ENCODE data around the gene RRM2. TPM values are rescaled to one million over a fixed set of nuclear protein-coding genes. Genes with fewer than 3 reads are reported as not detected.

RRM2 gene
- total and polyA plus RNA-seq, 9 donors, result 12.2 to 66.2 (median 39.9) TPM

- no peak for DNase-seq
- no peaks in the 10 kb centered on the region for H3K27me3 ChIP-seq (ENCODE audit: control insufficient read depth, insufficient read depth, low read length)
- WGBS (ENCODE audit: insufficient coverage), result 47% methylated on average over 12 of the region's 18 CpGs
- no peak overlapping the region for H3K4me3 ChIP-seq (ENCODE audit: low read length)
- H3K9me3 ChIP-seq (replicated peaks; ENCODE audit: control insufficient read depth, low read depth, low read length), result no peaks in the 10 kb centered on the region
- no peak overlapping the region for H3K27ac ChIP-seq (ENCODE audit: low read length)
- peaks cover 5% of the 10 kb centered on the region for H3K36me3 ChIP-seq (ENCODE audit: control insufficient read depth, insufficient read depth, low read length)
- peaks cover 31% of the 10 kb centered on the region for H3K4me1 ChIP-seq (ENCODE audit: control insufficient read depth, insufficient read depth, low read length)
These were observed 40.3 kb downstream of the RRM2 start for GRCh38 chr2:10162586-10163497.

DNA sequence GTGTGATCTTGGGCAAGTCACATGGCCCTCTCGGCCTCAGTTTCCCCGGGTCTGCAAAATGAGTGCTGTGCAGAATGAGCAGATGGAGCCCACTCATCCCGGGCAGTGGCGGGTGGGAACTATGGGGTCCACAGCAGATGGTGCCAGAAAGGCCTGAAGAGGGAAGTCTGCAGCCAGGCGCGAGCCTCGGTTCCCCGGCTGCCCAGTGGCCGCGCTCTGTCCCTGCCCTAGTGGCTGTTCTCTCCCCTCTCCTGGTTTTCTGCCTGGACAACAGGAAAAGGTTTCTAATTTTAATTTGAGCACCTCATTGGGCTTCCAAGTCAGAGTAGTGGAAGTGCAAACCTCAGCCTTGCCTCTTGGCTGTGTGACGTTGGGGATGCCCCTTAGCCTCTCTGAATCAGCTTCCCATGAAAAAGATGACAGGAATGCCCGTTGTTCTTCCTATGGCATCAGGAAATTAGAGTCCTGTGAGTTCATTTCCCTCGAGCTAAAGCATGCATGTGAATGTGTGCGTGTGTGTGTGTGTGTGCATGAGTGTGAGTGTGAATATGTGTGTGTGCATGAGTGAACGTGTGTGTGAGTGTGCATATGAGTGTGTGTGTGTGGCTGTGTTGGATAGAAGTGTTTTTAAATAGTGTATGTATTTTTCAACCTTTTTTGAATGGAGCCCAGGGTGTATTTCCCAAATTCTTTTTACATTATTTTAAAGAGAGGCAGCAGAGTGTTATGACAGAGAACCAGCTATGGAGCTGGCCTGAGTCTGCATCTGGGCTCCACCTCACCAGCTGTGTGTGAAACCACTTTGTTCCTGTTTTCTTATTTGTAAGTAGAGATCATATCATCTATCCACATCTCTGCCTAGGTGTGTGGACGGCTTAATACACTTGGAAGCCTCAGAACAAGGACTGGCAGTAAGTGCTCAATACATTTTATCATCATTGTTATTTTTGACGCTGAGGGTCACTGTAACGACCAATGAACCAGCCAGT lies 41.3 kb downstream of the RRM2 start:
- no peaks in the 10 kb centered on the region for H3K9me3 ChIP-seq (replicated peaks; ENCODE audit: control insufficient read depth, low read depth, low read length)
- 88% methylated on average over 17 of the region's 18 CpGs for WGBS (ENCODE audit: insufficient coverage)
- DNase-seq, result no peak
- H3K4me3 ChIP-seq (ENCODE audit: low read length), result no peak overlapping the region
- peaks cover 35% of the 10 kb centered on the region for H3K4me1 ChIP-seq (ENCODE audit: control insufficient read depth, insufficient read depth, low read length)
- H3K27ac ChIP-seq (ENCODE audit: low read length), result no peak overlapping the region
- no peaks in the 10 kb centered on the region for H3K27me3 ChIP-seq (ENCODE audit: control insufficient read depth, insufficient read depth, low read length)
- no peaks in the 10 kb centered on the region for H3K36me3 ChIP-seq (ENCODE audit: control insufficient read depth, insufficient read depth, low read length)

- no peaks in the 10 kb centered on the region for H3K27me3 ChIP-seq (ENCODE audit: control insufficient read depth, insufficient read depth, low read length)
- peaks cover 32% of the 10 kb centered on the region for H3K4me1 ChIP-seq (ENCODE audit: control insufficient read depth, insufficient read depth, low read length)
- H3K4me3 ChIP-seq (ENCODE audit: low read length), result no peak overlapping the region
- no peaks in the 10 kb centered on the region for H3K9me3 ChIP-seq (replicated peaks; ENCODE audit: control insufficient read depth, low read depth, low read length)
- DNase-seq, result no peak
- H3K36me3 ChIP-seq (ENCODE audit: control insufficient read depth, insufficient read depth, low read length), result no peaks in the 10 kb centered on the region
- WGBS (ENCODE audit: insufficient coverage), result 81% methylated on average over 7 of the region's 8 CpGs
- no peak overlapping the region for H3K27ac ChIP-seq (ENCODE audit: low read length)
These were observed 42.1 kb downstream of the RRM2 start for GRCh38 chr2:10164601-10165000.

GRCh38 chr2:10165282-10165681 lies 42.7 kb downstream of the RRM2 start:
- Histone ChIP-seq H3K27me3 (ENCODE audit: control insufficient read depth, insufficient read depth, low read length) (no peaks in the 10 kb centered on the region), H3K4me1 (ENCODE audit: control insufficient read depth, insufficient read depth, low read length) (peaks cover 30% of the 10 kb centered on the region), H3K27ac (ENCODE audit: low read length) (no peak overlapping the region), H3K4me3 (ENCODE audit: low read length) (no peak overlapping the region), H3K36me3 (ENCODE audit: control insufficient read depth, insufficient read depth, low read length) (no peaks in the 10 kb centered on the region), H3K9me3 (replicated peaks; ENCODE audit: control insufficient read depth, low read depth, low read length) (no peaks in the 10 kb centered on the region)
- 91% methylated on average over 10 of the region's 11 CpGs for WGBS (ENCODE audit: insufficient coverage)
- no peak for DNase-seq

DNA sequence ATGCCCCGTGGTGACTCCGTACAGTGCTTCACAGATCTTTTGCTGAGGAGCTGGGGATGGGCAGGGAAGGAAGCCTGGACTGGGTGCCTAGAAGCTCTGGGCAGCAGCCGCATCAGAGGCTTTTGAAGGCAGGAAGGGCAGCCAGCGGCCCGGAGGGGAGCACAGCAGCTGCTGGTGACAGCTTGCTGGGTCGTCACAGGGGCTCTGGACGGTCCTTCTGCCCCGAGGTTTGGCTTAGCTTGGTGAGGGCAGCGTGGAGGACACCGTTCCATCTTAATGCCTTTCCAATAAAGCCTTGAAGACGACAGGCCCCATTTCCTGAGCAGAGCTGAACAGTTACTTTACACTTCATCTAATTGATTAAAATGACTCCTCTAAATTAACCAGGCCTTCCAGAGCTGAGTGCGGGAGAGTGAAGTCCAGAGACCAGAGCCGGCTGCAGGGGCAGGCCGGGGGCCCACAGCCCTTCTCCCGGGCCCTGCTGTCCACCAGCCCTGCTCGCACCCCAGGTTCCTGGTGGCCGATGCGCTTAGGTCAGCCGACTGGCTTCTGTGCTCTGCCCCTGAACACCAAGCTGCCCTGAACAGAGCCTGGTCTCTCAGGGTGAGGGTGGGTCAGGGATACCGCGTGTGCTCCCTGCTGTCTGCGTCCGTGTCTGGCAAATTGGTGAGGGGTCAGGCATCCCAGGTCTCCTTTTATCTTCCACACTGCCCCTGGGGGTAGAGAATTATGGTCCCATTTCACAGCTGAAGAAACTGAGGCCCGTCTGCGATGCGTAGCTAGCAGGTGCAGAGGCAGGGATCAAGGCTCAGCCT lies 43.5 kb downstream of the RRM2 start:
- no peaks in the 10 kb centered on the region for H3K36me3 ChIP-seq (ENCODE audit: control insufficient read depth, insufficient read depth, low read length)
- DNase-seq, result no peak
- 81% methylated on average over 20 of the region's 26 CpGs for WGBS (ENCODE audit: insufficient coverage)
- H3K27ac ChIP-seq (ENCODE audit: low read length), result no peak overlapping the region
- peaks cover 30% of the 10 kb centered on the region for H3K4me1 ChIP-seq (ENCODE audit: control insufficient read depth, insufficient read depth, low read length)
- H3K9me3 ChIP-seq (replicated peaks; ENCODE audit: control insufficient read depth, low read depth, low read length), result no peaks in the 10 kb centered on the region
- no peak overlapping the region for H3K4me3 ChIP-seq (ENCODE audit: low read length)
- H3K27me3 ChIP-seq (ENCODE audit: control insufficient read depth, insufficient read depth, low read length), result no peaks in the 10 kb centered on the region

- Histone ChIP-seq H3K4me1 (ENCODE audit: control insufficient read depth, insufficient read depth, low read length) (peaks cover 30% of the 10 kb centered on the region), H3K4me3 (ENCODE audit: low read length) (no peak overlapping the region), H3K27me3 (ENCODE audit: control insufficient read depth, insufficient read depth, low read length) (no peaks in the 10 kb centered on the region), H3K36me3 (ENCODE audit: control insufficient read depth, insufficient read depth, low read length) (no peaks in the 10 kb centered on the region), H3K9me3 (replicated peaks; ENCODE audit: control insufficient read depth, low read depth, low read length) (no peaks in the 10 kb centered on the region), H3K27ac (ENCODE audit: low read length) (no peak overlapping the region)
- DNase-seq, result no peak
- 82% methylated on average over 14 of the region's 18 CpGs for WGBS (ENCODE audit: insufficient coverage)
These were observed 44.2 kb downstream of the RRM2 start for GRCh38 chr2:10166676-10167292.

GRCh38 chr2:10167316-10167715 lies 44.8 kb downstream of the RRM2 start:
- no peaks in the 10 kb centered on the region for H3K27me3 ChIP-seq (ENCODE audit: control insufficient read depth, insufficient read depth, low read length)
- peaks cover 30% of the 10 kb centered on the region for H3K4me1 ChIP-seq (ENCODE audit: control insufficient read depth, insufficient read depth, low read length)
- 87% methylated on average over 6 of the region's 11 CpGs for WGBS (ENCODE audit: insufficient coverage)
- no peaks in the 10 kb centered on the region for H3K36me3 ChIP-seq (ENCODE audit: control insufficient read depth, insufficient read depth, low read length)
- H3K27ac ChIP-seq (ENCODE audit: low read length), result no peak overlapping the region
- no peak for DNase-seq
- H3K9me3 ChIP-seq (replicated peaks; ENCODE audit: control insufficient read depth, low read depth, low read length), result no peaks in the 10 kb centered on the region
- no peak overlapping the region for H3K4me3 ChIP-seq (ENCODE audit: low read length)

DNA sequence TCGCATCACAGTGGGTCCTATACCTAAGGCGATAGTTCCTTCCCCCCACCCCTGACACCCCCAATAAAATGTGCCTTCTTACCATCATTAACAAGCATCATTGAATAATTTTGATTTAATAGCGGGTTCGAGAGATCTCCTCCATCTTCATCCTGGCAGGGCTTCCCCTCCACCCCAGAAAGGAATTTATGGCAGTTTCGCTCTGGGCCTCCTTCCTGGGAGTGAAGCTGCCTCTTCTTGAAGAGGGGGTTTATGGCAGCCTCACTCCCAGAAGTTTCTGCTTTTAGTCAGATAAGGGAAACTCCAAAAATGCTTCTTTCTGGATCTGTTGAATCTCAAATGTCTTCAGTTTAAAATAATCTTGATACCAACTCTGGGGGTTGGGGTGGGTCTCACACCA lies 45.7 kb downstream of the RRM2 start:
- Histone ChIP-seq H3K4me3 (ENCODE audit: low read length) (no peak overlapping the region), H3K9me3 (replicated peaks; ENCODE audit: control insufficient read depth, low read depth, low read length) (no peaks in the 10 kb centered on the region), H3K27ac (ENCODE audit: low read length) (no peak overlapping the region), H3K36me3 (ENCODE audit: control insufficient read depth, insufficient read depth, low read length) (no peaks in the 10 kb centered on the region), H3K4me1 (ENCODE audit: control insufficient read depth, insufficient read depth, low read length) (peaks cover 28% of the 10 kb centered on the region), H3K27me3 (ENCODE audit: control insufficient read depth, insufficient read depth, low read length) (no peaks in the 10 kb centered on the region)
- no peak for DNase-seq
- WGBS (ENCODE audit: insufficient coverage), result no CpG with 5 or more reads among the region's 5 CpGs

GRCh38 chr2:10169053-10169578 lies 46.6 kb downstream of the RRM2 start:
- DNase-seq, result no peak
- WGBS (ENCODE audit: insufficient coverage), result 89% methylated on average over 5 of the region's 7 CpGs
- no peaks in the 10 kb centered on the region for H3K27me3 ChIP-seq (ENCODE audit: control insufficient read depth, insufficient read depth, low read length)
- H3K9me3 ChIP-seq (replicated peaks; ENCODE audit: control insufficient read depth, low read depth, low read length), result no peaks in the 10 kb centered on the region
- H3K4me3 ChIP-seq (ENCODE audit: low read length), result no peak overlapping the region
- no peak overlapping the region for H3K27ac ChIP-seq (ENCODE audit: low read length)
- peaks cover 4% of the 10 kb centered on the region for H3K36me3 ChIP-seq (ENCODE audit: control insufficient read depth, insufficient read depth, low read length)
- H3K4me1 ChIP-seq (ENCODE audit: control insufficient read depth, insufficient read depth, low read length), result peaks cover 28% of the 10 kb centered on the region

All from muscle of leg (tissue), 11 donors.